GM12878 (cell line): ENCODE measurements around the gene RPS6KC1. TPM values are rescaled to one million over a fixed set of nuclear protein-coding genes. Genes with fewer than 3 reads are reported as not detected.

Source experiments
- CBX3 ChIP-seq: fragments of 200-600 bp; sonication (generic); IDR thresholded peaks from 2 replicates; pipeline ENCODE4 v1.6.1; 2016; ENCODE audit warnings: low read depth, borderline replicate concordance
- CBX5 ChIP-seq: sonication (generic); IDR thresholded peaks from 2 replicates; pipeline ENCODE4 v1.6.1; 2016; ENCODE audit warnings: low read depth, moderate library complexity, mild to moderate bottlenecking, inconsistent platforms
- CREB1 ChIP-seq: IDR thresholded peaks from 2 replicates; pipeline ENCODE4 v1.6.1; 2012; ENCODE audit warnings: low read depth, mild to moderate bottlenecking, inconsistent platforms
- EP300 ChIP-seq, 2 experiments: fragments of 150-350 bp in 1 of 2; IDR thresholded peaks; 2 replicates each; pipeline ENCODE4 v1.6.1; 2011 to 2012; ENCODE audit warnings: low read depth in 2 of 2, low read length in 2 of 2, borderline replicate concordance in 1 of 2, improper control_type of control experiment in 1 of 2, inconsistent platforms in 1 of 2; ENCODE audit not compliant: control insufficient read depth in 1 of 2
- ETV6 ChIP-seq, 2 experiments: fragments of 450-650 bp in 1 of 2; IDR thresholded peaks in 1 of 2; conservative IDR thresholded peaks in 1 of 2; 2 replicates each; pipeline ENCODE4 v1.6.1; 2014; ENCODE audit warnings: antibody characterized with exemption in 1 of 2, borderline replicate concordance in 1 of 2, low read depth in 1 of 2, mild to moderate bottlenecking in 1 of 2, moderate library complexity in 1 of 2
- HDGF ChIP-seq: fragments of 450-650 bp; IDR thresholded peaks from 2 replicates; pipeline ENCODE4 v1.6.1; 2016; ENCODE audit warnings: antibody characterized with exemption
- KLF5 ChIP-seq: fragments of 450-650 bp; IDR thresholded peaks from 2 replicates; pipeline ENCODE4 v1.6.1; 2014; ENCODE audit warnings: mild to moderate bottlenecking; ENCODE audit not compliant: partially characterized antibody
- NR2C2 ChIP-seq: IDR thresholded peaks from 2 replicates; pipeline ENCODE4 v1.6.1; 2011; ENCODE audit warnings: borderline replicate concordance, low read depth; ENCODE audit not compliant: control insufficient read depth, insufficient read length
- POLR2AphosphoS5 ChIP-seq: IDR thresholded peaks from 2 replicates; pipeline ENCODE4 v1.6.1; 2011; ENCODE audit warnings: mild to moderate bottlenecking, low read length, inconsistent platforms
- SMARCA5 ChIP-seq: fragments of 450-650 bp; IDR thresholded peaks from 2 replicates; pipeline ENCODE4 v1.6.1; 2017; ENCODE audit warnings: mild to moderate bottlenecking
- SMC3 ChIP-seq: IDR thresholded peaks from 2 replicates; pipeline ENCODE4 v1.6.1; 2011; ENCODE audit warnings: low read length, improper control_type of control experiment, borderline replicate concordance
- STAT1 ChIP-seq: fragments of 450-650 bp; conservative IDR thresholded peaks from 2 replicates; pipeline ENCODE4 v1.6.1; 2014; ENCODE audit warnings: antibody characterized with exemption, mild to moderate bottlenecking
- SUPT20H ChIP-seq: IDR thresholded peaks from 2 replicates; pipeline ENCODE4 v1.6.1; 2011; ENCODE audit warnings: low read depth, mild to moderate bottlenecking, low read length, moderate library complexity, borderline replicate concordance; ENCODE audit not compliant: control insufficient read depth
- TBL1XR1 ChIP-seq: IDR thresholded peaks from 2 replicates; pipeline ENCODE4 v1.6.1; 2012; ENCODE audit warnings: low read depth, low read length, improper control_type of control experiment
- ZBED1 ChIP-seq: IDR thresholded peaks from 2 replicates; pipeline ENCODE4 v1.6.1; 2016; ENCODE audit warnings: borderline replicate concordance
- ZNF24 ChIP-seq: fragments of 450-650 bp; IDR thresholded peaks from 2 replicates; pipeline ENCODE4 v1.6.1; 2017; ENCODE audit warnings: antibody characterized with exemption, mild to moderate bottlenecking
- polyA plus RNA-seq, 11 experiments: library from polyadenylated mRNA; depleted of rRNA in 4 of 11; unstranded in 6 of 11; stranded (reverse) in 5 of 11; fragments of >200 nt; fragmentation: Nextera tagmentation in 4 of 11; fragmentation: Illumina TruSeq in 1 of 11; extraction: Ambion mirVana in 4 of 11; extraction: Trizol in 1 of 11; gene quantifications; 1 replicate in 1 of 11; 2 replicates in 10 of 11; pipeline versions ENCODE4 v1.2.1 to v1.2.3, GENCODE V29; 2011 to 2016; ENCODE audit warnings: inconsistent platforms in 2 of 11, missing spikeins in 2 of 11, low read depth in 1 of 11
- total RNA-seq, 4 experiments: library from RNA; depleted of rRNA in 3 of 4; stranded (reverse); fragments of >200 nt in 3 of 4; fragmentation: Illumina TruSeq in 1 of 4; extraction: Trizol in 1 of 4; gene quantifications; 2 replicates each; pipeline versions ENCODE4 v1.2.1 to v1.2.3, GENCODE V29; 2013 to 2021
- TF ChIP-seq, protein P1 (sequence below): fragments of 450-650 bp; formaldehyde crosslinking; IDR thresholded peaks from 2 replicates; pipeline ENCODE4 v1.4.0; 2020; ENCODE audit warnings: mild to moderate bottlenecking, moderate library complexity
- TF ChIP-seq, protein P2 (sequence below): fragments of 450-650 bp; IDR thresholded peaks from 2 replicates; pipeline ENCODE4 v1.6.1; 2016; ENCODE audit warnings: mild to moderate bottlenecking
- TF ChIP-seq, protein P3 (sequence below): IDR thresholded peaks from 2 replicates; pipeline ENCODE4 v1.6.1; 2012; ENCODE audit warnings: improper control_type of control experiment, low read depth, low read length; ENCODE audit not compliant: insufficient replicate concordance

RPS6KC1 gene
- total and polyA plus RNA-seq, 10 of the 15 experiments (the other 5 are each of a cell fraction or from before 2014, with no cell fraction given) = 2.9 to 17.3 (median 12.2) TPM

DNA sequence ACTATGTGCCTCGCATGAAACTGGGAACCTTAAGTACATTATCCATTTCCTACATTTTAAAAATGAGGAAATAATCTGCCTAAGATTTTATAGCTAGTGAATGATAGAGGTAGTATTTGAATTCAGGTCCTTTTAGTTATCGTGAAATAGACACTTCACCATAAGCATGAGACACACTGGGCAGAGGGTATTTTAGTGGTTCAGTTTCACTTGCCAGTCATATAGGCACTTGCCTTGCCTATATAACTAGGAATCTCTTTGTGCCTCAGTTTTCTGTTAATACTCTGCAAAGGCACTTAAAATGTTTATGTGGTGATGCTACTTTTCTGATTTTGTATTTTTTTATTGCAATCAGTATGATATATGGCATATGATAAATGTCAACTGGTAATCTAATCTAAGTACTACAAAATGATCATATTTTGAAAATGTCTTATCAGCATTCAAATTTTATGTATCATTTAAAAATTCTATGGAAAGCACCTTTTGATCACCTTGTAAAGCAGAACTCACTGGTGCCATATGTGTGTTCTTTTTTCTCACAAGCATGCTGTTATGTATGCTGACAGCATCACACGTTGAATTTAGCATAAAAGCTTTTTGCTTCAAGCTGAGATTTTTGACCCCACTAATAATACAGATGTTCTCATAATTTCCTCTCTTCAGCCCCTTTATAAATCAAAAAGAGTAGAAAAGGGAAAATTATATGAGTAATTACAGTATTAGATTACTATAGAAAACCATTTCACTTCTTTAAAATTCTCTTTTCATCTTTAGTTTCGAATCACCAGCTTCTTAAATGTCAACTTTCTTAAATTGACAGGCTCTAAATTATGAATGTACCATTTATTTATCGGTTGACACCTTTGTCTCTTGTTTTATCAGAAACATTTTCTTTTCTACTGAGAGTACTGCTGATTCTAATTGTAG is 52.6 kb downstream of the RPS6KC1 start (continued):
- TF ChIP-seq, protein P1, sequence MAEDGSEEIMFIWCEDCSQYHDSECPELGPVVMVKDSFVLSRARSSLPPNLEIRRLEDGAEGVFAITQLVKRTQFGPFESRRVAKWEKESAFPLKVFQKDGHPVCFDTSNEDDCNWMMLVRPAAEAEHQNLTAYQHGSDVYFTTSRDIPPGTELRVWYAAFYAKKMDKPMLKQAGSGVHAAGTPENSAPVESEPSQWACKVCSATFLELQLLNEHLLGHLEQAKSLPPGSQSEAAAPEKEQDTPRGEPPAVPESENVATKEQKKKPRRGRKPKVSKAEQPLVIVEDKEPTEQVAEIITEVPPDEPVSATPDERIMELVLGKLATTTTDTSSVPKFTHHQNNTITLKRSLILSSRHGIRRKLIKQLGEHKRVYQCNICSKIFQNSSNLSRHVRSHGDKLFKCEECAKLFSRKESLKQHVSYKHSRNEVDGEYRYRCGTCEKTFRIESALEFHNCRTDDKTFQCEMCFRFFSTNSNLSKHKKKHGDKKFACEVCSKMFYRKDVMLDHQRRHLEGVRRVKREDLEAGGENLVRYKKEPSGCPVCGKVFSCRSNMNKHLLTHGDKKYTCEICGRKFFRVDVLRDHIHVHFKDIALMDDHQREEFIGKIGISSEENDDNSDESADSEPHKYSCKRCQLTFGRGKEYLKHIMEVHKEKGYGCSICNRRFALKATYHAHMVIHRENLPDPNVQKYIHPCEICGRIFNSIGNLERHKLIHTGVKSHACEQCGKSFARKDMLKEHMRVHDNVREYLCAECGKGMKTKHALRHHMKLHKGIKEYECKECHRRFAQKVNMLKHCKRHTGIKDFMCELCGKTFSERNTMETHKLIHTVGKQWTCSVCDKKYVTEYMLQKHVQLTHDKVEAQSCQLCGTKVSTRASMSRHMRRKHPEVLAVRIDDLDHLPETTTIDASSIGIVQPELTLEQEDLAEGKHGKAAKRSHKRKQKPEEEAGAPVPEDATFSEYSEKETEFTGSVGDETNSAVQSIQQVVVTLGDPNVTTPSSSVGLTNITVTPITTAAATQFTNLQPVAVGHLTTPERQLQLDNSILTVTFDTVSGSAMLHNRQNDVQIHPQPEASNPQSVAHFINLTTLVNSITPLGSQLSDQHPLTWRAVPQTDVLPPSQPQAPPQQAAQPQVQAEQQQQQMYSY (CRISPR knock-in tag) = no peak
- no peak for TF ChIP-seq CBX5
- 0 out of 2 replicates have a peak, but pooled peaks have one; percentile 56 for TF ChIP-seq SMARCA5
- TF ChIP-seq, protein P2, sequence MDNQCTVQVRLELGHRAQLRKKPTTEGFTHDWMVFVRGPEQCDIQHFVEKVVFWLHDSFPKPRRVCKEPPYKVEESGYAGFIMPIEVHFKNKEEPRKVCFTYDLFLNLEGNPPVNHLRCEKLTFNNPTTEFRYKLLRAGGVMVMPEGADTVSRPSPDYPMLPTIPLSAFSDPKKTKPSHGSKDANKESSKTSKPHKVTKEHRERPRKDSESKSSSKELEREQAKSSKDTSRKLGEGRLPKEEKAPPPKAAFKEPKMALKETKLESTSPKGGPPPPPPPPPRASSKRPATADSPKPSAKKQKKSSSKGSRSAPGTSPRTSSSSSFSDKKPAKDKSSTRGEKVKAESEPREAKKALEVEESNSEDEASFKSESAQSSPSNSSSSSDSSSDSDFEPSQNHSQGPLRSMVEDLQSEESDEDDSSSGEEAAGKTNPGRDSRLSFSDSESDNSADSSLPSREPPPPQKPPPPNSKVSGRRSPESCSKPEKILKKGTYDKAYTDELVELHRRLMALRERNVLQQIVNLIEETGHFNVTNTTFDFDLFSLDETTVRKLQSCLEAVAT = no peak
- no peak for TF ChIP-seq ETV6 (conservative IDR thresholded peaks at IDR 0.05 in 1 of 2, IDR thresholded peaks at IDR 0.05 in 1 of 2; ENCODE audit: borderline replicate concordance in 1 of 2, low read depth in 1 of 2)
- no peak for TF ChIP-seq HDGF
- TF ChIP-seq TBL1XR1 = no peak
- 0 out of 2 replicates have a peak, but pooled peaks have one; percentile 22 for TF ChIP-seq CREB1
- TF ChIP-seq STAT1 = no peak
- TF ChIP-seq ZNF24 = no peak
- no peak for TF ChIP-seq EP300 (IDR thresholded peaks at IDR 0.05; ENCODE audit: borderline replicate concordance in 1 of 2, control insufficient read depth in 1 of 2, low read depth in 2 of 2, low read length in 2 of 2)
- TF ChIP-seq KLF5 = no peak
- TF ChIP-seq POLR2AphosphoS5 = no peak
- TF ChIP-seq CBX3 = no peak
- no peak for TF ChIP-seq SMC3
- TF ChIP-seq ZBED1 = no peak
- no peak for TF ChIP-seq SUPT20H
- TF ChIP-seq, protein P3, sequence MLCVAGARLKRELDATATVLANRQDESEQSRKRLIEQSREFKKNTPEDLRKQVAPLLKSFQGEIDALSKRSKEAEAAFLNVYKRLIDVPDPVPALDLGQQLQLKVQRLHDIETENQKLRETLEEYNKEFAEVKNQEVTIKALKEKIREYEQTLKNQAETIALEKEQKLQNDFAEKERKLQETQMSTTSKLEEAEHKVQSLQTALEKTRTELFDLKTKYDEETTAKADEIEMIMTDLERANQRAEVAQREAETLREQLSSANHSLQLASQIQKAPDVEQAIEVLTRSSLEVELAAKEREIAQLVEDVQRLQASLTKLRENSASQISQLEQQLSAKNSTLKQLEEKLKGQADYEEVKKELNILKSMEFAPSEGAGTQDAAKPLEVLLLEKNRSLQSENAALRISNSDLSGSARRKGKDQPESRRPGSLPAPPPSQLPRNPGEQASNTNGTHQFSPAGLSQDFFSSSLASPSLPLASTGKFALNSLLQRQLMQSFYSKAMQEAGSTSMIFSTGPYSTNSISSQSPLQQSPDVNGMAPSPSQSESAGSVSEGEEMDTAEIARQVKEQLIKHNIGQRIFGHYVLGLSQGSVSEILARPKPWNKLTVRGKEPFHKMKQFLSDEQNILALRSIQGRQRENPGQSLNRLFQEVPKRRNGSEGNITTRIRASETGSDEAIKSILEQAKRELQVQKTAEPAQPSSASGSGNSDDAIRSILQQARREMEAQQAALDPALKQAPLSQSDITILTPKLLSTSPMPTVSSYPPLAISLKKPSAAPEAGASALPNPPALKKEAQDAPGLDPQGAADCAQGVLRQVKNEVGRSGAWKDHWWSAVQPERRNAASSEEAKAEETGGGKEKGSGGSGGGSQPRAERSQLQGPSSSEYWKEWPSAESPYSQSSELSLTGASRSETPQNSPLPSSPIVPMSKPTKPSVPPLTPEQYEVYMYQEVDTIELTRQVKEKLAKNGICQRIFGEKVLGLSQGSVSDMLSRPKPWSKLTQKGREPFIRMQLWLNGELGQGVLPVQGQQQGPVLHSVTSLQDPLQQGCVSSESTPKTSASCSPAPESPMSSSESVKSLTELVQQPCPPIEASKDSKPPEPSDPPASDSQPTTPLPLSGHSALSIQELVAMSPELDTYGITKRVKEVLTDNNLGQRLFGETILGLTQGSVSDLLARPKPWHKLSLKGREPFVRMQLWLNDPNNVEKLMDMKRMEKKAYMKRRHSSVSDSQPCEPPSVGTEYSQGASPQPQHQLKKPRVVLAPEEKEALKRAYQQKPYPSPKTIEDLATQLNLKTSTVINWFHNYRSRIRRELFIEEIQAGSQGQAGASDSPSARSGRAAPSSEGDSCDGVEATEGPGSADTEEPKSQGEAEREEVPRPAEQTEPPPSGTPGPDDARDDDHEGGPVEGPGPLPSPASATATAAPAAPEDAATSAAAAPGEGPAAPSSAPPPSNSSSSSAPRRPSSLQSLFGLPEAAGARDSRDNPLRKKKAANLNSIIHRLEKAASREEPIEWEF = no peak
- no peak for TF ChIP-seq NR2C2
